Endothelial cell of umbilical vein (primary cell): Measurements from ENCODE around the gene TMEM37. TPM values are rescaled to one million over a fixed set of nuclear protein-coding genes. Genes with fewer than 3 reads are reported as not detected.

ENCODE experiments used
- BruUV-seq: library from RNA; stranded (reverse); fragments of 400-500 nt; replicated peaks from 2 replicates; lab custom pipeline; 2021; lab: Mats Ljungman, UMichigan
- CTCF ChIA-PET: fragments of 300-600, 350-600 bp; sonication (Branson Sonifier 250); formaldehyde crosslinking; loops from one replicate; lab custom pipeline; 2021; ENCODE audit warnings: antibody characterized with exemption, inconsistent platforms; lab: Charles Lee
- POLR2A ChIA-PET: fragments of 300-600, 350-600 bp; sonication (Branson Sonifier 250); formaldehyde crosslinking; loops from one replicate; lab custom pipeline; 2021; ENCODE audit warnings: antibody characterized with exemption, inconsistent platforms; lab: Charles Lee
- DNase-seq: peaks from one replicate; pipeline ENCODE4 v3.0.0-alpha.2; 2011; ENCODE audit warnings: low read depth, low spot score
- FAIRE-seq: peaks from 2 replicates; lab custom pipeline; 2011; peaks lifted over from hg19 to GRCh38; lab: Jason Lieb, UNC
- H2AFZ ChIP-seq: 2 replicates; pipeline ENCODE4 v1.6.0; 2012; ENCODE audit warnings: low read depth, low read length, control low read depth, inconsistent platforms
- H3K27ac ChIP-seq: 2 replicates; pipeline ENCODE4 v1.5.1; 2011; ENCODE audit warnings: low read depth, mild to moderate bottlenecking, control low read depth, low read length, moderate library complexity; ENCODE audit not compliant: insufficient read depth
- H3K27me3 ChIP-seq, 2 experiments: 2 replicates each; pipeline versions ENCODE4 v1.6.0 to v1.6.1; 2011; ENCODE audit warnings: low read length in 2 of 2, mixed read lengths in 1 of 2; ENCODE audit not compliant: control insufficient read depth in 2 of 2, insufficient read depth in 2 of 2
- H3K36me3 ChIP-seq, 2 experiments: 2 replicates in 1 of 2; 3 replicates in 1 of 2; pipeline ENCODE4 v1.5.1; 2011; ENCODE audit warnings: low read length in 2 of 2, mild to moderate bottlenecking in 1 of 2, moderate library complexity in 1 of 2; ENCODE audit not compliant: control insufficient read depth in 2 of 2, insufficient read depth in 2 of 2; ENCODE audit errors: extremely low read depth in 1 of 2
- H3K4me1 ChIP-seq: 3 replicates; pipeline ENCODE4 v1.5.1; 2011; ENCODE audit warnings: mild to moderate bottlenecking, low read length; ENCODE audit not compliant: control insufficient read depth, insufficient read depth; ENCODE audit errors: extremely low read depth
- H3K4me2 ChIP-seq: 2 replicates; pipeline ENCODE4 v1.6.1; 2011; ENCODE audit warnings: low read length, control low read depth, mixed read lengths; ENCODE audit not compliant: insufficient read depth
- H3K4me3 ChIP-seq, 3 experiments: fragments of 200-600 bp in 1 of 3; sonication (generic), shearing (Covaris generic) in 1 of 3; replicated peaks in 1 of 3; 2 replicates each; pipeline ENCODE4 v1.5.1; 2011 to 2016; ENCODE audit warnings: control low read depth in 3 of 3, low read length in 3 of 3, mild to moderate bottlenecking in 2 of 3, inconsistent platforms in 1 of 3, low read depth in 1 of 3, moderate library complexity in 1 of 3; ENCODE audit not compliant: insufficient read depth in 1 of 3
- H3K79me2 ChIP-seq: 2 replicates; pipeline ENCODE4 v1.6.0; 2012; ENCODE audit warnings: low read length, inconsistent platforms; ENCODE audit not compliant: control insufficient read depth, insufficient read depth
- H3K9ac ChIP-seq: replicated peaks from 2 replicates; pipeline ENCODE3; 2011; ENCODE audit warnings: low read length, control low read depth; ENCODE audit not compliant: insufficient read depth; ENCODE audit errors: extremely low read depth
- H3K9me1 ChIP-seq: replicated peaks from 3 replicates; pipeline ENCODE4 v1.6.0; 2011; ENCODE audit warnings: mild to moderate bottlenecking, low read length; ENCODE audit not compliant: control insufficient read depth, insufficient read depth; ENCODE audit errors: extremely low read depth
- H3K9me3 ChIP-seq: replicated peaks from 2 replicates; pipeline ENCODE4 v1.5.1; 2012; ENCODE audit warnings: low read length, inconsistent platforms; ENCODE audit not compliant: control insufficient read depth, insufficient read depth
- H4K20me1 ChIP-seq: replicated peaks from 2 replicates; pipeline ENCODE3; 2011; ENCODE audit warnings: mild to moderate bottlenecking, low read length; ENCODE audit not compliant: control insufficient read depth, insufficient read depth; ENCODE audit errors: extremely low read depth
- EZH2 ChIP-seq: IDR thresholded peaks from 2 replicates; pipeline ENCODE4 v1.6.1; 2012; ENCODE audit warnings: borderline replicate concordance, low read depth, mild to moderate bottlenecking, moderate library complexity, low read length, inconsistent platforms; ENCODE audit not compliant: severe bottlenecking
- FOS ChIP-seq: IDR thresholded peaks from 2 replicates; pipeline ENCODE4 v1.6.1; 2011; ENCODE audit warnings: mild to moderate bottlenecking, low read length, moderate library complexity, borderline replicate concordance; ENCODE audit not compliant: insufficient read depth
- GATA2 ChIP-seq: IDR thresholded peaks from 2 replicates; pipeline ENCODE4 v1.7.0; 2011; ENCODE audit warnings: low read depth, mild to moderate bottlenecking, moderate library complexity, mixed read lengths, low read length; ENCODE audit not compliant: insufficient read length, insufficient read depth
- JUN ChIP-seq: IDR thresholded peaks from 2 replicates; pipeline ENCODE4 v1.6.1; 2011; ENCODE audit warnings: borderline replicate concordance, low read depth; ENCODE audit not compliant: insufficient read length, insufficient read depth
- MYC ChIP-seq: IDR thresholded peaks from one replicate; pipeline ENCODE4 v1.6.1; 2011; ENCODE audit warnings: mild to moderate bottlenecking, low read depth, low read length
- POLR2A ChIP-seq: IDR thresholded peaks from 2 replicates; pipeline ENCODE4 v1.6.1; 2012; ENCODE audit warnings: low read depth, mild to moderate bottlenecking, control low read depth, low read length
- POLR2AphosphoS5 ChIP-seq: IDR thresholded peaks from 2 replicates; pipeline ENCODE4 v1.6.1; 2012; ENCODE audit warnings: low read depth, mild to moderate bottlenecking, control low read depth, low read length, moderate library complexity; ENCODE audit not compliant: insufficient read depth
- dilution Hi-C: fragments of 300-500 bp; cut with MboI; formaldehyde crosslinking; loops from one replicate; pipeline ENCODE4 v1.15.0; 2019; ENCODE audit warnings: low sequenced_read_pairs; ENCODE audit not compliant: extremely low pct_ligation_motif_present
- intact Hi-C: fragments of 100-400 bp; cut with micrococcal nuclease; formaldehyde crosslinking; loops from one replicate; pipeline ENCODE4 v1.10.0; 2022
- polyA plus RNA-seq, 4 experiments: library from polyadenylated mRNA; depleted of rRNA in 3 of 4; stranded (reverse) in 3 of 4; unstranded in 1 of 4; fragments of >200 nt; gene quantifications; 2 replicates each; pipeline versions ENCODE4 v1.2.1 to v1.2.3, GENCODE V29; 2011 to 2012; ENCODE audit warnings: missing spikeins in 1 of 4
- total RNA-seq: library from RNA; stranded (reverse); gene quantifications from 2 replicates; pipeline ENCODE4 v1.2.3, GENCODE V29; 2021
- TF ChIP-seq, protein P1 (sequence below), 2 donors: IDR thresholded peaks; 1 replicate in 1 of 2; 2 replicates in 1 of 2; pipeline ENCODE4 v1.5.1; 2011; ENCODE audit warnings: low read length in 2 of 2, mild to moderate bottlenecking in 2 of 2, moderate library complexity in 2 of 2, control low read depth in 1 of 2, inconsistent platforms in 1 of 2, low read depth in 1 of 2; ENCODE audit not compliant: insufficient read depth in 1 of 2; ENCODE audit errors: extremely low read depth in 1 of 2
- TF ChIP-seq, protein P2 (sequence below): IDR thresholded peaks from 2 replicates; pipeline ENCODE4 v1.6.1; 2011; ENCODE audit not compliant: insufficient read depth, insufficient read length

Gene TMEM37
- total and polyA plus RNA-seq, 2 donors (not counting 3 experiments of a cell fraction or from before 2014, with no cell fraction given) = 3.5 to 16.2 TPM

DNA sequence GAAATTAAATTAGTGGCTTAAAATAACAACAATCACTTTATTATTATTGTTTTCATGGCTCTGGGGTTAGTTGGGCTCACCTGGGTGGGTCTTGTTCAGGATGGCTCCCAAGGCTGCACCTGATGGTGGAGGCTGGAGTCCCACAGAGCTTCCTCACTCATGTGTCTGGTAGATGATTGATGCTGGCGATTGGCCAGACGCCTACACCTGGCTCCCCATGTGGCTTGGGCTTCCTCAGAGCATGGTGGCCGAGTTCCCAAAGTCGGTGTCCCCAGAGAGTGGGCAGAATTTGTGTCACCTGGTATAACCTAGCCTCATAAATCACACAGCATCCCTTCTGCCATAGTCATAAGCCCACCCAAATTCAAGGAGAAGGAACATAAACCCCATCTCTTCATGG, 46.7 kb upstream of the TMEM37 start:
- intact Hi-C loops = no loop called here
- no peak overlapping the region for H3K27ac ChIP-seq
- H3K36me3 ChIP-seq = no peaks in the 10 kb centered on the region
- dilution Hi-C loops = no loop called here
- no peak overlapping the region for H3K4me3 ChIP-seq
- H3K9me1 ChIP-seq = no peaks in the 10 kb centered on the region
- TF ChIP-seq MYC (no peak), POLR2A (no peak), JUN (no peak), POLR2AphosphoS5 (no peak), EZH2 (no peak), FOS (no peak), GATA2 (no peak)
- TF ChIP-seq, protein P1, sequence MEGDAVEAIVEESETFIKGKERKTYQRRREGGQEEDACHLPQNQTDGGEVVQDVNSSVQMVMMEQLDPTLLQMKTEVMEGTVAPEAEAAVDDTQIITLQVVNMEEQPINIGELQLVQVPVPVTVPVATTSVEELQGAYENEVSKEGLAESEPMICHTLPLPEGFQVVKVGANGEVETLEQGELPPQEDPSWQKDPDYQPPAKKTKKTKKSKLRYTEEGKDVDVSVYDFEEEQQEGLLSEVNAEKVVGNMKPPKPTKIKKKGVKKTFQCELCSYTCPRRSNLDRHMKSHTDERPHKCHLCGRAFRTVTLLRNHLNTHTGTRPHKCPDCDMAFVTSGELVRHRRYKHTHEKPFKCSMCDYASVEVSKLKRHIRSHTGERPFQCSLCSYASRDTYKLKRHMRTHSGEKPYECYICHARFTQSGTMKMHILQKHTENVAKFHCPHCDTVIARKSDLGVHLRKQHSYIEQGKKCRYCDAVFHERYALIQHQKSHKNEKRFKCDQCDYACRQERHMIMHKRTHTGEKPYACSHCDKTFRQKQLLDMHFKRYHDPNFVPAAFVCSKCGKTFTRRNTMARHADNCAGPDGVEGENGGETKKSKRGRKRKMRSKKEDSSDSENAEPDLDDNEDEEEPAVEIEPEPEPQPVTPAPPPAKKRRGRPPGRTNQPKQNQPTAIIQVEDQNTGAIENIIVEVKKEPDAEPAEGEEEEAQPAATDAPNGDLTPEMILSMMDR (IDR thresholded peaks at IDR 0.05; ENCODE audit: extremely low read depth in 1 of 2, insufficient read depth in 1 of 2, low read depth in 1 of 2, low read length in 2 of 2) = no peak
- TF ChIP-seq, protein P2, sequence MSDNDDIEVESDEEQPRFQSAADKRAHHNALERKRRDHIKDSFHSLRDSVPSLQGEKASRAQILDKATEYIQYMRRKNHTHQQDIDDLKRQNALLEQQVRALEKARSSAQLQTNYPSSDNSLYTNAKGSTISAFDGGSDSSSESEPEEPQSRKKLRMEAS = no peak
- no peaks in the 10 kb centered on the region for H3K4me1 ChIP-seq
- no peak for FAIRE-seq
- POLR2A ChIA-PET = no interaction called here
- peaks cover 4 to 9% of the 10 kb centered on the region in 2 experiments for H3K27me3 ChIP-seq
- no peaks in the 10 kb centered on the region for H3K9me3 ChIP-seq
- no peaks in the 10 kb centered on the region for H3K79me2 ChIP-seq
- no peak for DNase-seq
- H3K4me2 ChIP-seq = no peak overlapping the region
- CTCF ChIA-PET = no interaction called here
- no peak overlapping the region for H2AFZ ChIP-seq
- no peak overlapping the region for H3K9ac ChIP-seq
- no peaks in the 10 kb centered on the region for H4K20me1 ChIP-seq
- BruUV-seq = no TSS peak
